Tongue (tissue), 3 donors: ENCODE measurements around the gene CSMD2. TPM values are rescaled to one million over a fixed set of nuclear protein-coding genes. Genes with fewer than 3 reads are reported as not detected.

ENCODE experiments used
- DNase-seq: peaks from one replicate; pipeline ENCODE4 v3.0.0-alpha.2; 2015
- small RNA-seq: library from RNA; depleted of rRNA; stranded (forward); fragments of <200 nt; gene quantifications from one replicate; pipeline ENCODE3, GENCODE V24; 2014; ENCODE audit warnings: low replicate concordance
- total RNA-seq: library from RNA; depleted of rRNA; stranded (reverse); fragments of >200 nt; gene quantifications from one replicate; pipeline ENCODE4 v1.2.3, GENCODE V29; 2014

The CSMD2 gene
- total RNA-seq, 1 donor from 2014 or later, result 2.1 TPM

DNA sequence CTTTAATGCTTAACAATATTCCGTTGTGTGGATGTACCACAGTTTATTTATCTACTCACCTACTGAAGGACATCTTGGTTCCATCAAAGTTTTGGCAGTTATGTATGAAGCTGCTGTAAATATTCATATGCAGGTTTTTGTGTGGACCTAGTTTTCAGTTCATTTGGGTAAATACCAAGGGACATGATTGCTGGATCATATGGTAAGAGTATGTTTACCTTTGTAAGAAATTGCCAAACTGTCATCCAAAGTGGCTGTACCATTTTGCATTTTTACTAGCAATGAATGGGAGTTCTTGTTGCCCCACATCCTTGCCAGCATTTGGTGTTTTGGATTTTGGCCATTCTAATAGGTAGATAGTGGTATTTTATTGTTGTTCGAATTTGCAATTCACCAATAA is 682.6 kb downstream of the CSMD2 start:
- no peak for DNase-seq

DNA sequence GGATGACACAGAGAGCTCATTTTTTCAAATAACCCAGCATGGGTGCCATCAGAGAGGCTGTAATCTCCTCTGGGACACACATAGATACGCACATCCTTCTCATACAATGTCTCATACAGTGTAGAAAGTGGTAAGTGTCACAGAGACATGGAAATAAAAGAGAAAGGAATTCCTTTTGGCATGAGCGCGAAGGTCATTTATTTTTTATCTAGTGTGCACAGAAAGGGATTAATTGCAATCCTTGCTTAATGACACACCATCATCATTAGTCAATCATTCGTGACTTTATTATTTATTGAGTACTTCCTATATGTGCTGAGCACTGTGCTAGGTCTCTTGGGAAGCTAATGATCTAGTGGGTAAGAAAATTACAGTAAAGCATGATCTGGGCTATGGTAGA is 687.6 kb downstream of the CSMD2 start:
- DNase-seq, result no peak

DNA sequence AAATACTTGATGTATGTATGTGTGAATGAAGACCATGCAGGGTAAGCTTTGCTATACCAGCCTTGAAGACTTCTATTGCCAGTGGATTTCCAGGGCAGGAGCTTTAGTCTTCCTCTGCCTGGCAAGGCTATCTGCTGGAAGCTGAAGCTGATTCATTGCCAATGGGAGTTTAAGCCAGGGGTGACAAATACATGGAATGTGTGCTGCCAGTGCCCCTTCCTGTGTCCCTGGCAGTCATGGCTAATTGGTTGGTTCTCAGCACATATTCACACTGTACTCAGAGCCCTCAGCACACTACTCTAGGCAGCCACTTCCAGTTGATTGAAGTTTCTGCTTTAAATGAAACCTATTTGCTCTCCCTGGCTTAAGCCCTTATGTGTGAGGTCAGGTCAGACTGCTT is 691.1 kb downstream of the CSMD2 start:
- no peak for DNase-seq

DNA sequence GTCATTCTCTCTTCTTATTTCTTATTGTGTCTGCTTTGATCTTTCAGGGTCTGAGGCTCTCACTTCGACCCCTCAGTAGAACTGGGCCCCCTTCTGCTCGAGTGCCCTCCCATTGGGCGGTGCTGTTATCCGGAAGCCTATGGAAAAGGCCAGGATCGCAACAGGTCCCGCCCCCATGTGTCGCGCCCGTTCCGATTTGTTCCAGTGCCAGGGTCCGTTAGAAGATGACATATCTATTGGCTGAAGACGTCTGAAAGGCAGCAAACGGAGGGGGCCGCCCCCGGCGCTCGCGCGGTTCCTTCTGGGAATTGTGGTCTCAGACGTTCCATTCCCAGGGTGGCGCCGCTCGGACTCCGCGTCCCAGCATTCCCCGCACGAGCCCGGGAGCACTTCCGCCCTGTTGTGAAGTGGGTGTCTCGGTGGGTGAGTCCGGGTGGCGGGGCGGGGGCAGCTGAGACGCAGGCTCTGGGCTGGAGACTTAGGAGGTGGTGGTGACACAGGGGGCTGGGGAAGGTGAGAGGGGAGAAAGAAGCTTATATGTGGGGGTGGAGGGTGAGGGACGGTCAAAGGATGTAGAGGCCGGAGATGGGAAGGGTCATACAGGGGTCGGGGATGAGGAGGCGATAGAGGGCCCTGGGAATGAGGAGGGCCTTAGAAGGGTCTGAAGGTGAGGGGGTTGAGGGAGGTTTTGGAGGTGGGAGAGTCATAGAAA is 692.6 kb downstream of the CSMD2 start, which contains the start of gene ZSCAN20:
Gene ZSCAN20, plus strand, starts transcription at position 377 of the 712 bp plus-strand sequence. CDS start 6,644 bp downstream, outside the sequence.
- peak; percentile 99 for DNase-seq

GRCh38 chr1:33471416-33471815 is 693.6 kb downstream of the CSMD2 start:
- no peak for DNase-seq

DNA sequence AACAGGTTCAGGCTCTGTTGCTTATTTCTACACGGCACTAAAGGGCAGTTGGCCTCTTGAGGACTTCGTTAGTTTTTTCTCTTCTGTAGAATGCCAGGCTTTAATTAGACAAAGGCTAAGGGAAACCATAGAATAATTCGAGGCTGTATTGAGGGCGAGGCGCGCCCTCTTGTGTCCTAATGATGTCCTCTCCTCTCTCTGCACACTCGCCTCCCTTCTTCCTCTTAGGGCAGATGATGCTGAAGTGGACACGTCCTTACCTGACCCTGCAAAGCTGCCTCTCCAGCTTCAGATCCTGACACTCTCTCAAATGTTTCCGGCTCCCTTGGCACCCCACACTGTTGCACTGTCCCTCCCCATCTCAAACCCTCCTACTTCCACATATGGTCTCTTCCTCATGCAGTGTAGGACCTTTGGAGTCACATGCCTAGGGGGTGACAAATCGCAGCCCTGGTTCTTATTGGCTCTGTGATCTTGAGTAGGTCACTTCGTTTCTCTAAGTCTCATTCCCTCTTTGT is 694.5 kb downstream of the CSMD2 start:
- peak; percentile 93 for DNase-seq

- no peak for DNase-seq
These were observed 695.3 kb downstream of the CSMD2 start for GRCh38 chr1:33469691-33470090.

DNA sequence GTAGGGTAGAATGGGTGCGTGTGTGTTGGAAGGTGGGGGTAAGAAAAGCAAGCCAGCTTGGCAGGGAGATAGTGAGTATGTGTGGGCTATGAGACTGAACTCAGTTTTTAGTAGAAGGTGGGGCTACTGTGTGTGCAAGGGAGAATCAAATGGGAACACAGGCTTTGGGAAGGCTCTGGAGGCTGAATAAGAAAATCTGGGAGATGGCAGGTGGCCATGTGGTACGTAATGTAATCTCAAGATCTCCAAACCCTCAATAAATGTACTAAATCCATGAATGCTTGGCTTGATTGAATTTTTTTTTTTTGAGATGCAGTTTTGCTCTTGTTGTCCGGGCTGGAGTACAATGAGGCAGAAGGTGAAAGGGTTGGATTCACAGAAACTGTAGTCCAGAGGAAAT is 696.1 kb downstream of the CSMD2 start:
- DNase-seq, result no peak

GRCh38 chr1:33468531-33468930 is 696.5 kb downstream of the CSMD2 start:
- no peak for DNase-seq

GRCh38 chr1:33468011-33468410 is 697.0 kb downstream of the CSMD2 start:
- DNase-seq, result no peak

GRCh38 chr1:33466159-33466558 is 698.9 kb downstream of the CSMD2 start:
- peak; percentile 68 for DNase-seq

DNA sequence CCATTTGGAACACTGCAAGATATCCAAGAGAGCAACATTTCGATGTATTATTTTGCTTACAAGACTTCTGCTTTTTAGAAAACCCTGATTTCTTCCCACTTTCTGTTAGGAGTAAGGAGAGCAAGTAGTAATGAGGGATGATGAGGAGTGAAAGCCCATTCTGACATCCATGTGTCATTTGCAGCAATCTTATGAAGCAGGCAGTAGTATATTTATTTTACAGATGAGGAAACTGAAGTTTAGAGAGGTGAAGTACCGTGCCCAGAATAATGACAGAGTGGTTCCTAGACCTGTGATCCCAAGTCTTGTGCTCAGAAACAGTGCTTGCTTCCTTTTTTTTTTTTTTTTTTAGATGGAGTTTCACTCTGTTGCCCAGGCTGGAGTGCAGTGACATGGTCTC is 699.7 kb downstream of the CSMD2 start:
- DNase-seq, result no peak

DNA sequence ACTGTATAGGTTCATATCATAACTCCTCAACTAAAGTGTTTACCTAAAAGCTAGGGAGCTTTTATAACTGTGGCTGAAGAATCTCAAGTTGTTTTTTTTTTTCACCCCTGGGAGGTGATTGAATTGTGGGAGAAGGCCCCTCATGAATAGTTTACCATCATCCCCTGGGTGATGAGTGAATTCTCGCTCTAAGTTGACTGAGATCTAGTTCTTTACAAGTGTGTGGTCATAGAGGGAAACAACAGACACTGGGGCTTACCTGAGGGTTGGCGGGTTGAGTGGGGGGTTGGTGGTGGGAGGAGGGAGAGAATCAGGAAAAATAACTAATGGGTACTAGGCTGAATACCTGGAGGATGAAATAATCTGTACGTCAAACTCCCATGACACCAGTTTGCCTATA is 700.5 kb downstream of the CSMD2 start:
- DNase-seq, result no peak

Small RNA genes within 50 kb of the gene (small RNA-seq; reads per million reads assigned to genes)
- gene RNA5SP42, result 0.05 reads per million

Other genes starting within 250 kb of the CSMD2 start
- gene C1orf94, start 11.7 kb upstream of the CSMD2 start, total RNA-seq, result not detected